HG03159 (cell line): ENCODE results near the gene TIMP4.

Experiments
- ATAC-seq: cut with Tn5 transposase; IDR thresholded peaks from one replicate; pipeline ENCODE4 v1.9.1; 2021; ENCODE audit warnings: mild to moderate bottlenecking, moderate library complexity; ENCODE audit not compliant: unreplicated experiment

The TIMP4 gene

GRCh38 chr3:12107071-12107713 lies 51.5 kb downstream of the TIMP4 start:
- ATAC-seq: no peak
